ENCODE measurements around the gene ANO1.

DNA sequence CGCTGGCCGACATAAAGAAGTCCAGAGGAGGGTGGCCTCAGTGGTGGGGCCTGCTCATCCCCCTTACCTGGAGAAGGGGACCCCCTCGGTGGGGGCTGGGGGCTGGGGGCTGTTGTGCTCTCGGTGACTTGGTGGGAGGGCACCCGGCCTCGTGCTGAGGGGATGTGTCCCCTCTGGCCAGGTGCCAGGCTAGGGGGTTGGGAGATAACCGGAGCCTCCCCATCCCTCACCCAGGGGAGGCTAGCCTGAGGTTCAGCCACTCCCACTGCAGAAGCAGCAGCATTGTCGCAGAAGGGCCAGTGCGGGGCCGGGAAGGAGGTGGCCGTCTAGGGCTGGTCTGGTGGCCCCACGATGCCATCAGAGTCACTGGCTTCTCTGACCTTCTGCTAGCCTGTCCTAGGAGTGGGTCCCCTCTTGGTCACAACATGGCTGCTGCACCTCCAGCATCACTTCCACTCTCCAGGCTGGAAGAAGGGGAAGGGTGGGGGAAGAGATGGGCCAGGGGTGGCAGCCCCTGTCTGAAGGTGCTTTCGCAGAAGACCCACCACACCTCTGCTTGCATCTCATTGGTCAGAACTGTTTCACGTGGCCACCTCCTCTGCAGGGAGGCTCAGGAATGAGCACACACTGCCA, 80.8 kb downstream of the ANO1 start:
- TF ChIP-seq, protein P1, sequence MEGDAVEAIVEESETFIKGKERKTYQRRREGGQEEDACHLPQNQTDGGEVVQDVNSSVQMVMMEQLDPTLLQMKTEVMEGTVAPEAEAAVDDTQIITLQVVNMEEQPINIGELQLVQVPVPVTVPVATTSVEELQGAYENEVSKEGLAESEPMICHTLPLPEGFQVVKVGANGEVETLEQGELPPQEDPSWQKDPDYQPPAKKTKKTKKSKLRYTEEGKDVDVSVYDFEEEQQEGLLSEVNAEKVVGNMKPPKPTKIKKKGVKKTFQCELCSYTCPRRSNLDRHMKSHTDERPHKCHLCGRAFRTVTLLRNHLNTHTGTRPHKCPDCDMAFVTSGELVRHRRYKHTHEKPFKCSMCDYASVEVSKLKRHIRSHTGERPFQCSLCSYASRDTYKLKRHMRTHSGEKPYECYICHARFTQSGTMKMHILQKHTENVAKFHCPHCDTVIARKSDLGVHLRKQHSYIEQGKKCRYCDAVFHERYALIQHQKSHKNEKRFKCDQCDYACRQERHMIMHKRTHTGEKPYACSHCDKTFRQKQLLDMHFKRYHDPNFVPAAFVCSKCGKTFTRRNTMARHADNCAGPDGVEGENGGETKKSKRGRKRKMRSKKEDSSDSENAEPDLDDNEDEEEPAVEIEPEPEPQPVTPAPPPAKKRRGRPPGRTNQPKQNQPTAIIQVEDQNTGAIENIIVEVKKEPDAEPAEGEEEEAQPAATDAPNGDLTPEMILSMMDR (IDR thresholded peaks at IDR 0.05): no peak
- TF ChIP-seq ZFX (IDR thresholded peaks at IDR 0.05; ENCODE audit: borderline replicate concordance): no peak
